GM12891 (cell line): Measurements from ENCODE around the gene SBNO2. TPM values are rescaled to one million over a fixed set of nuclear protein-coding genes. Genes with fewer than 3 reads are reported as not detected.

Source experiments
- DNase-seq: peaks from one replicate; pipeline ENCODE4 v3.0.0; 2011; ENCODE audit warnings: low spot score; ENCODE audit not compliant: insufficient read length
- FAIRE-seq: peaks from 2 replicates; lab custom pipeline; 2011; peaks lifted over from hg19 to GRCh38; lab: Jason Lieb, UNC
- PAX5 ChIP-seq: IDR thresholded peaks from 2 replicates; pipeline ENCODE4 v1.6.1; 2011; ENCODE audit warnings: low read length, moderate library complexity, mild to moderate bottlenecking; ENCODE audit not compliant: insufficient read depth, severe bottlenecking
- POLR2A ChIP-seq: IDR thresholded peaks from 2 replicates; pipeline ENCODE4 v1.6.1; 2011; ENCODE audit warnings: low read depth, low read length, control low read depth
- POLR2AphosphoS5 ChIP-seq: IDR thresholded peaks from 2 replicates; pipeline ENCODE4 v1.6.1; 2011; ENCODE audit warnings: low read depth, low read length, control low read depth
- POU2F2 ChIP-seq: IDR thresholded peaks from 2 replicates; pipeline ENCODE4 v1.6.1; 2011; ENCODE audit warnings: low read depth, mild to moderate bottlenecking, control low read depth, low read length, moderate library complexity
- SPI1 ChIP-seq: IDR thresholded peaks from 2 replicates; pipeline ENCODE4 v1.6.1; 2011; ENCODE audit warnings: low read depth, low read length, control low read depth
- TAF1 ChIP-seq: IDR thresholded peaks from 2 replicates; pipeline ENCODE4 v1.6.1; 2011; ENCODE audit warnings: low read depth, low read length, control low read depth
- polyA plus RNA-seq: library from polyadenylated mRNA; unstranded; fragments of >200 nt; gene quantifications from one replicate; pipeline ENCODE4 v1.2.1, GENCODE V29; 2012; ENCODE audit warnings: low read depth, missing spikeins, inconsistent platforms; ENCODE audit not compliant: missing spikeins

SBNO2 gene, protein sequence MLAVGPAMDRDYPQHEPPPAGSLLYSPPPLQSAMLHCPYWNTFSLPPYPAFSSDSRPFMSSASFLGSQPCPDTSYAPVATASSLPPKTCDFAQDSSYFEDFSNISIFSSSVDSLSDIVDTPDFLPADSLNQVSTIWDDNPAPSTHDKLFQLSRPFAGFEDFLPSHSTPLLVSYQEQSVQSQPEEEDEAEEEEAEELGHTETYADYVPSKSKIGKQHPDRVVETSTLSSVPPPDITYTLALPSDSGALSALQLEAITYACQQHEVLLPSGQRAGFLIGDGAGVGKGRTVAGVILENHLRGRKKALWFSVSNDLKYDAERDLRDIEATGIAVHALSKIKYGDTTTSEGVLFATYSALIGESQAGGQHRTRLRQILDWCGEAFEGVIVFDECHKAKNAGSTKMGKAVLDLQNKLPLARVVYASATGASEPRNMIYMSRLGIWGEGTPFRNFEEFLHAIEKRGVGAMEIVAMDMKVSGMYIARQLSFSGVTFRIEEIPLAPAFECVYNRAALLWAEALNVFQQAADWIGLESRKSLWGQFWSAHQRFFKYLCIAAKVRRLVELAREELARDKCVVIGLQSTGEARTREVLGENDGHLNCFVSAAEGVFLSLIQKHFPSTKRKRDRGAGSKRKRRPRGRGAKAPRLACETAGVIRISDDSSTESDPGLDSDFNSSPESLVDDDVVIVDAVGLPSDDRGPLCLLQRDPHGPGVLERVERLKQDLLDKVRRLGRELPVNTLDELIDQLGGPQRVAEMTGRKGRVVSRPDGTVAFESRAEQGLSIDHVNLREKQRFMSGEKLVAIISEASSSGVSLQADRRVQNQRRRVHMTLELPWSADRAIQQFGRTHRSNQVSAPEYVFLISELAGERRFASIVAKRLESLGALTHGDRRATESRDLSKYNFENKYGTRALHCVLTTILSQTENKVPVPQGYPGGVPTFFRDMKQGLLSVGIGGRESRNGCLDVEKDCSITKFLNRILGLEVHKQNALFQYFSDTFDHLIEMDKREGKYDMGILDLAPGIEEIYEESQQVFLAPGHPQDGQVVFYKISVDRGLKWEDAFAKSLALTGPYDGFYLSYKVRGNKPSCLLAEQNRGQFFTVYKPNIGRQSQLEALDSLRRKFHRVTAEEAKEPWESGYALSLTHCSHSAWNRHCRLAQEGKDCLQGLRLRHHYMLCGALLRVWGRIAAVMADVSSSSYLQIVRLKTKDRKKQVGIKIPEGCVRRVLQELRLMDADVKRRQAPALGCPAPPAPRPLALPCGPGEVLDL (N-terminal part only)
- 9.2 TPM for polyA plus RNA-seq

- DNase-seq, result peak; percentile 100
- TF ChIP-seq SPI1 (peak; percentile 39; the same call in 1 of the 2 replicates), POU2F2 (no peak), PAX5 (no peak), TAF1 (peak; percentile 94), POLR2AphosphoS5 (peak; percentile 59; the same call in 1 of the 2 replicates), POLR2A (peak; percentile 84)
- peak; percentile 91 for FAIRE-seq
Observed at GRCh38 chr19:1173845-1174809, at the start of gene SBNO2. Gene SBNO2, minus strand, starts transcription at chr19:1174268. Its CDS starts 19,992 bp downstream, at chr19:1154276.

DNA sequence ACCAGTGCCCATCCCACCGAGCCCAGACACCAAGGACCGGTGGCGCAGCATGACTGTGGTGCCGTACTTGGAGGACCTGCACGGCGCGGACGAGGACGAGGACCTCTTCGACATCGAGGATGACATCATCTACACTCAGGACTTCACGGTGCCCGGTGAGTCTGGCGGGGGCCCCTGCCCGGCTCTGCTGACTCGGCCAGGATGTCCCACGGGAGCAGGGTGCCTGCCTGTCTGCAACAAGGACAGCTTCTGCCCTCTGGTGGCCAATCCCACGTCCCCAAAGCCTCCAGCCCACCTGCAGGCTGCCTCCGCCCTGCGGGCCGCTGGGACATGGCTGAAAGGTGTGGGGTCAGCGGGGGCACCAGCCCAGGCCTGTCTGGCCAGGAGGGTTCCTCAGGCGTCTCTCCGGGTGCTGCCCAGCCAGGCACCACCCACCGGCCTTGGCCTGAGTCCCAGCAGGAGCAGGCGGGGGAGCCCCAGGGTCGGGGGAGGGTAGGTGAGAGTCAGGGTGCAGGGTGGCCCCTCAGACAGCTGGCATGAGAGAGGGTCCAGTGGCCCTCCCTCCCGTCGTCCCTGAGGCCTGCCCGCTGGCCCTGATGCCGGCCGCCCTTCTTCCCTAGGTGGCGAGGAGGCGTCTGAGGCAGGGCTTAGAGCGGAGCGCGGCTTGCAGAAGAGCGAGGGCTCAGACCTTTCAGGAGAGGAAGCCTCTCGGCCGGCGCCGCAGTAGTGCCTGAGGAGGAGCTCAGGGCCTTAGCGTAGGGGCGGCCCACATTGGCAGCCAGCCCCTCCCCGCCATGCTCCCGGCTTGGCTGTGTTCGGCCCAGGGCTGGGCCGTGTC is 49.2 kb upstream of the SBNO2 start:
- FAIRE-seq (peak; percentile 84), DNase-seq (peak; percentile 88)
- TF ChIP-seq TAF1, result no peak
- TF ChIP-seq POLR2A, result no peak
- TF ChIP-seq POLR2AphosphoS5, result no peak
- TF ChIP-seq POU2F2, result no peak
- no peak for TF ChIP-seq SPI1
- no peak for TF ChIP-seq PAX5

DNA sequence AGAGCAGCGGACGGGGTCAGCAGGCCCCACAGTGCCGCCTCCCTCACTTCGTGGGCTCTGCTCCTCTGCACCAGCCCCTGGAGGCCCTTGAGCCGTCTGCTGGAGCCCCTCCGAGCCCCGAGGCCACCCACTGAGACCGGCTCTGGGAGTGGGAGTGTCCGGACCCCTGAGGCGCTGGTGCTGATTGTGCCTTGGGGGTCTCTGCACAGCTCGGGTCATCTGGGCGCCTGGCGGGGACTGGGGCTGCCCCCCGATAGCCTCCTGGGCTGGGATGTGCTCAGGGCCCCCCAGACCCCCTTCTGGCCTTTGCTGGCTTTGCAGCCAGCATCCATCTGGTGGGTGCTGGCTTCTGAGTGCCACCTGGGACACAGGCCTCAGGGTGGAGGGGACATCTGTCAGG is 48.3 kb upstream of the SBNO2 start:
- FAIRE-seq (no peak), DNase-seq (no peak)
- no peak for TF ChIP-seq TAF1

DNA sequence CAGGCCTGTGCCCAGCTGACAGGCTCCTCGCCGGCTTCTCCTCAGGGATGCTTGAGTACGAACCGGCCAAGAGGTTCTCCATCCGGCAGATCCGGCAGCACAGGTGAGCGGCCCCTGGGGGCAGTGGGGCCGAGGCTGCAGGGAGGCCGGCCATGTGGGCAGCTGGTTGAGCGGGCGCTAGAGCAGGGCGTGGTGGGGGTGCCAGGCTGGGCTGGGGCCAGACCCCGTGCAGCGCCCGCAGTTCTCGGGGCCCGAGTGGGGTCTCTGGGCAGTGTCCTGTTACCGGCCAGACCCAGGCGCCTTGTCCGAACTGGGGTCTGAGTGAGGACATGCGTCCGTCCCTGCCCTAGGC is 47.8 kb upstream of the SBNO2 start:
- no peak for DNase-seq
- no peak for FAIRE-seq
- TF ChIP-seq POU2F2, result no peak
- no peak for TF ChIP-seq PAX5
- no peak for TF ChIP-seq POLR2AphosphoS5
- TF ChIP-seq POLR2A, result no peak
- no peak for TF ChIP-seq SPI1
- no peak for TF ChIP-seq TAF1

DNA sequence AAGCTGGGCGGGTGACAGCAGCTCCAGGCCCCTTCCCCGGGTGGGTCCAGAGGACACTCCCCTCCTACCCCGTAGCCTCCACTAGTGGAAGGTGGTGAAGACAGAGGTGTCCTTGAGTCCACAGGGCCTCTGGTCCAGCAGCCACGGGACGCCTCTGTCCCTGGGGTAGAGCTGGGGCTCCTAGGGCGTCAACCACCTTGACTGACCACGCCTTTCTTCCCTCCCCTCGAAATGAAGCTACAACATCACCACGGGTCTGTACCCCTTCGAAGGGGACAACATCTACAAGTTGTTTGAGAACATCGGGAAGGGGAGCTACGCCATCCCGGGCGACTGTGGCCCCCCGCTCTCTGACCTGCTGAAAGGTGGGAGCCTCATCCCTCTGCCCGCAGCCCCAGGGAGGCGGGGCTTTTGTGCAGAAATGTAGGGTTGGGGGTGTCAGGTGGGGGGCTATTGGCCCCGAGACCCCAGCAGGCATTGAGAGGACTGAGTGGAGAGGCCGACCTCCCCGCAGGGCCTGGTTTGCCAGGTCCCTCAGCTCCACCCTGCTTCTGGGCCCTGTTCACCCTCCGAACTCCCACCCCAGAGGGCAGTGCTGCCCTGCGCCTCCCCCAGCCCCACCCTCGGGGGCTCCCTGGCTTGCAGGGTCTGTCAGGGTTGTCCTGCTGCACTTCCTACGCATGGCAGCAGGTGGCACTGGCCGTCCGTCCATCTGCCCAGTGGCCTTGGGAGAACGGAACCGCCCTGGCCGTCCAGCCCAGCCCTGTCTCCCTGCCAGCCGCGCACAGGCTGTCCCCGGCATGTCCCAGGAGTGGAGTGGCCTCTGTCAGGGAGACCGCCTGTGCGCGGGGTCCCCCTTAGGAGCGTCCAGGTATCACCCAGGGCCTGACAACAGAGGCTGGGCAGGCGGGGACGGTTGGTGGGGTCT is 47.2 kb upstream of the SBNO2 start:
- no peak for DNase-seq
- peak; percentile 28 for FAIRE-seq

DNA sequence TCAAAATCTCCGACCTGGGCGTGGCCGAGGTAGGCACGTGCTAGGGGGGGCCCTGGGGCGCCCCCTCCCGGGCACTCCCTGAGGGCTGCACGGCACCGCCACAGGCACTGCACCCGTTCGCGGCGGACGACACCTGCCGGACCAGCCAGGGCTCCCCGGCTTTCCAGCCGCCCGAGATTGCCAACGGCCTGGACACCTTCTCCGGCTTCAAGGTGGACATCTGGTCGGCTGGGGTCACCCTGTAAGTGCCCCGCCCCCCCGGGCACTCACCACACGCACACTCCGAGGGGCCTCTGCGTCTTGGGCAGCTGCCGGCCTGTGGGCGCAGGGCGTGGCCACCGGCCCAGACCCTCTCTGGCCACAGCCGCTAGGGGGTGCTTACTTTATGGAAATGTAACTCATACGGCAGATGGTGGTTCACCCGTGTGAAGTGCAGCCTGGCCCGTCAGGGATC is 46.4 kb upstream of the SBNO2 start:
- no peak for TF ChIP-seq TAF1
- no peak for TF ChIP-seq PAX5
- no peak for TF ChIP-seq POU2F2
- no peak for TF ChIP-seq POLR2A
- no peak for TF ChIP-seq SPI1
- no peak for TF ChIP-seq POLR2AphosphoS5
- no peak for FAIRE-seq
- DNase-seq, result no peak

More for the DNA sequence above, 47.2 kb upstream of the SBNO2 start:
- no peak for TF ChIP-seq POLR2A
- no peak for TF ChIP-seq PAX5
- TF ChIP-seq POU2F2, result no peak

DNA sequence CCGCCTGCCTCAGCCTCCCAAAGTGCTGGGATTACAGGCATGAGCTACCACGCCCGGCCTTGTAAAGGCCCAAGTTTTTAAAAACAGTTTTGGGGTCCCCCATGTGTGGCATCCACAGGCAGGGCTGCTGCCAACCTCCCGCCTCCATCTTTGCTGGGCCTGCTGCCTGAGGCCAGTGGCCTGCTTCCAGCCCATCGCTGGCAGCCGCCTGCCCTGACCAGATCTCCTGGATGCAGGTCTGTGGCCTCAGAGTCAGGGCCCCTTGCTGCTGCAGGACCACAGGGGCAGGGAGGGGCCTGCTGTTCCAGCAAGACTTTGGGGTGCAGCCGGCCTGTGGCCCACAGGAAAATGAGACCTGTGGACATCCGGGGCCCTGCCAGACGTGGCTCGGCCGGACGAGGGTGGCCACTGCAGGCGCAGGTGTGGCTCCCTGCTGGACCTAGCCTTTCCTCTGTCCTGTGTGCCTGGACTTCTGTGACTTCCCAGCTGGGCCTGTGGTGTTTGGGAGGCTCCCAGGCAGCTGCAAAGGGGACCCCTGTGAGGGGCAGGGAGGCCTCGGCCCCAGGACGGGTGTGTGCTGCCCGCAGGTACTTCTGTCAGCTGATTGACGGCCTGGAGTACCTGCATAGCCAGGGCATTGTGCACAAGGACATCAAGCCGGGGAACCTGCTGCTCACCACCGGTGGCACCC is 45.9 kb upstream of the SBNO2 start:
- no peak for TF ChIP-seq TAF1
- no peak for TF ChIP-seq PAX5
- TF ChIP-seq POLR2AphosphoS5, result no peak
- no peak for TF ChIP-seq POU2F2
- no peak for TF ChIP-seq POLR2A
- TF ChIP-seq SPI1, result no peak
- DNase-seq, result no peak
- no peak for FAIRE-seq
